Measurements from ENCODE around the gene MYH2. TPM values are rescaled to one million over a fixed set of nuclear protein-coding genes. Genes with fewer than 3 reads are reported as not detected.

MYH2 gene
- total RNA-seq, 1 experiment from 2014 or later = not detected

DNA sequence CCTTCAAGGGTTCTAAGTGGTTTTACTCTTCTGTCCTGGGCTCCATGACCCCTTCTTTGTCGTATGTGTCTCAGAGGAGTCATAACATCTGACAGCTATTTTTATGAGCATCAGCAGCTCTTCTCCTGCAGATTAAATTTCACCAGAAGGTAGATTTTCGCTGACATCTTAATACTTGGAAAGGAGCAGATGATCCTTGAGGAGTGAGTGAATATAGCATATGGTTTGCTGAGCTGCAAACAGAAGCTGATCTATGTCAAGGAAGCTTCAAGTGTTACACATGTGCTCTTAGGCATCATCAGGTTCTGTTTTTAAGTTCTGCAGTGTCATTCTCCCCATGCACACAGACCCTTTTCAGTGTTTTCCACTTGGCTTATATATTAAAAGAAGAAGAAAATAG lies 49.2 kb upstream of the MYH2 start (continued):
- no peak for TF ChIP-seq REST (IDR thresholded peaks at IDR 0.05; ENCODE audit: low read depth)
- TF ChIP-seq ZNF274 (IDR thresholded peaks at IDR 0.05; ENCODE audit: low read depth, low read length) = no peak
- no peak for TF ChIP-seq SIN3A (IDR thresholded peaks at IDR 0.05; ENCODE audit: low read depth)

GRCh38 chr17:10589553-10590145 lies 40.2 kb upstream of the MYH2 start:
- Histone ChIP-seq H3K4me1 (ENCODE audit: control insufficient read depth in 1 of 2, insufficient read depth in 2 of 2, low read length in 2 of 2) (no peaks in the 10 kb centered on the region), H3K9me3 (ENCODE audit: control insufficient read depth in 1 of 2, insufficient read depth in 1 of 2, low read depth in 1 of 2, low read length in 2 of 2) (no peaks in the 10 kb centered on the region), H3K4me3 (replicated peaks in 1 of 2; ENCODE audit: low read depth in 1 of 2, low read length in 2 of 2) (no peak overlapping the region), H3K79me2 (ENCODE audit: insufficient read depth, low read length) (no peaks in the 10 kb centered on the region), H3K9ac (ENCODE audit: low read length) (no peak overlapping the region), H3K27ac (ENCODE audit: low read depth, low read length) (no peak overlapping the region), H4K20me1 (ENCODE audit: insufficient read depth) (no peaks in the 10 kb centered on the region), H3K27me3 (ENCODE audit: insufficient read depth, low read length) (peaks cover 50% of the 10 kb centered on the region), H2AFZ (ENCODE audit: low read depth, low read length, poor library complexity, severe bottlenecking) (no peak overlapping the region), H3K36me3 (ENCODE audit: control insufficient read depth in 1 of 2, insufficient read depth in 2 of 2, low read length in 2 of 2) (no peaks in the 10 kb centered on the region), H3K4me2 (ENCODE audit: low read length) (no peak overlapping the region), H3K9me2 (ENCODE audit: insufficient read depth) (no peaks in the 10 kb centered on the region)
- DNase-seq (ENCODE audit: low read depth, low spot score) (no peak), ATAC-seq (no peak)
- ChIA-PET POLR2A (no interaction called here), CTCF (no interaction called here), RAD21 (ENCODE audit: low non-redundant PET in 1 of 2, low total read pairs in 2 of 2, uncharacterized antibody in 2 of 2, unreplicated experiment in 2 of 2) (no interaction called here)
- intact Hi-C loops (cut with micrococcal nuclease) = no loop called here
- BruUV-seq (replicated peaks) = no TSS peak
- TF ChIP-seq CBX3 (IDR thresholded peaks at IDR 0.05; ENCODE audit: low read depth) (no peak), ZNF274 (IDR thresholded peaks at IDR 0.05; ENCODE audit: low read depth, low read length) (no peak), MAX (IDR thresholded peaks at IDR 0.05) (no peak)
